ENCODE measurements around the gene GIMAP1.

The GIMAP1 gene

DNA sequence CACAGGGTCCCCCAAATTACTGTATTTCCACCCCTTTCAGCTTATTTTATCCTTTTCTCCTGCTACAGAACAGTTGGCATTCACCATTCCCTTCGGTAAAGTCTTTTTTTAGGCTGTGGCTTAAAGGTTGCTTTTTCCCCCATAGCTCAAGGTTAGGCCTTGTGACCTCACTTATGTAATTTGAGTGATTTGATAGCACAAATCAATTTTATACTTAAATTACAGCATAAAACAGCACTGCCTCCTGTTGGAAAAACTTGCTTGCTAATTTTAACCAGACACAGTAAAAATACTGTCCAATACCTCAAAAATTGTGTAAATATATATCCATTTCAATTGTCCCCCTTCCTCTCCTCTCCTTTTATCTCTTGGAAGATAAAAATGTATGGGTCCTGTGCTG, 7.1 kb downstream of the GIMAP1 start:
- DNase-seq, result no peak

DNA sequence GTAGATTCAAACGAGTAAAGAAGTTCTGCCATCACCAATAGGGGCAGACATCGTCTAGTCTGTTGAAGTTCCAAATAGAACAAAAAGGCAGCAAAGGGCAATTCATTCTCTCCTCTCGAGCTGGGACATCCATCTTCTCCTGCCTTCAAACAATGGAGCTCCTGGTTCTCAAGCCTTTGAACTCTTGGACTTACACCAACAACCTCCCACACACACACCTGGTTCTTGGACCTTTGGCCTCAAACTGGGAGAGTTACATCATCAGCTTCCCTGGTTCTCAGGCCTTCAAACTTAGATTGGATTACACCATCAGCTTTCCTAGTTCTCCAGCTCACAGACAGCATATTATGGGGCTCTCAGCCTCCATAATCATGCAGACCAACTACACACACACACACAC, 11.0 kb downstream of the GIMAP1 start:
- DNase-seq, result no peak

DNA sequence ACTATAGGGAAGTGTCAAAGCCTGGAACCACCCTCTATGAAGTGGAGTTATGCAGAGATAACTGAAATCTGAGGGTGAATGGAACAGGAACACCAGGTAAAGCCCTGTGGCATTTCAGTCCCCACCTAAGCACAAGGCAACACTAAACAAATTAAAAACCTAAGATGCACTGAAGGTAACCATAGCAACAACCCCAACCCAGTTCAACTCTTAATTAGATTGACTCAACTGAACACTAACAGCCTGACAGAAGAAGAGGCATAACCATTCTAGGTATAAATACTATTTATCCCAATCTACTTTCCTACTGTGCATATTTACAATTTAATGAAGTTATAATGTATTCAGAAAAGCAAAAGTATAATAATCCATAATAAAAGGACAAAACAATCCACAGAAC, 11.6 kb downstream of the GIMAP1 start:
- no peak for DNase-seq

DNA sequence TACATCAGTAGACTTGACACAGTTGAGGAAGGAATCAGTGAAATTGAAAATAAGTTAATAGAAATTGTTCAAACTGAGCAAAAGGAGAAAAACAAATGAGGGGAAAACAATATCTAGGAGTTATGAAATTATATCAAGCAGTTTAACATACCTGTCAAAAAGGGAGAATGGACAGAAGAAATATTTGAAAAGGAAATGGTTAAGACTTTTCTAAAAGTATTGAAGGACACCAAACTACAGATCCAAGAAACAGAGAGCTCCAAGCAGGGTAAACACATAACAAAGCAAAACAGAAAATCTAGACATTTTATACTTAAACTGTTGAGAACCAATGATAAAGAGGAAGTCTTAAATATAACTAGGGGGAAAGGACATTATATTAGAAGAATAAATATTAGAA, 12.2 kb downstream of the GIMAP1 start:
- no peak for DNase-seq

DNA sequence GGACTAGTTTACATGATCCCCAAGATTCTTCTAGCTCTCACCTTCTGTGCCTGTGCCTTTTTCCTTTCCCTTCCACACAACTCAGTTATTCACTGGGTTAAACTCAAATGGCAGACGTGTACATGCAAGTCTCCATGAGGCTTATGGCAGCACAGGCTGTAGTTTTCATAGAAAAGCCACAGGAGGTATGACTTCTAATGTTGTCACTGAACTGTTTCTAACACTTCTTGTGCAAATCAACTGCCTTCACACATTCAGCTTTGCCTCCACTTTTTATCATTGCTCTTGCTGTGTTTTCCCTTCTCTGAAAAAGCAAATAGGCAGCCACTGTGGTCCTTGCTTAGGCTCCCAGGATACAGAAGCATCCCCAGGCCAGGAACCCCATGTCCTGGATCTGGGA, 15.5 kb downstream of the GIMAP1 start:
- no peak for DNase-seq

DNA sequence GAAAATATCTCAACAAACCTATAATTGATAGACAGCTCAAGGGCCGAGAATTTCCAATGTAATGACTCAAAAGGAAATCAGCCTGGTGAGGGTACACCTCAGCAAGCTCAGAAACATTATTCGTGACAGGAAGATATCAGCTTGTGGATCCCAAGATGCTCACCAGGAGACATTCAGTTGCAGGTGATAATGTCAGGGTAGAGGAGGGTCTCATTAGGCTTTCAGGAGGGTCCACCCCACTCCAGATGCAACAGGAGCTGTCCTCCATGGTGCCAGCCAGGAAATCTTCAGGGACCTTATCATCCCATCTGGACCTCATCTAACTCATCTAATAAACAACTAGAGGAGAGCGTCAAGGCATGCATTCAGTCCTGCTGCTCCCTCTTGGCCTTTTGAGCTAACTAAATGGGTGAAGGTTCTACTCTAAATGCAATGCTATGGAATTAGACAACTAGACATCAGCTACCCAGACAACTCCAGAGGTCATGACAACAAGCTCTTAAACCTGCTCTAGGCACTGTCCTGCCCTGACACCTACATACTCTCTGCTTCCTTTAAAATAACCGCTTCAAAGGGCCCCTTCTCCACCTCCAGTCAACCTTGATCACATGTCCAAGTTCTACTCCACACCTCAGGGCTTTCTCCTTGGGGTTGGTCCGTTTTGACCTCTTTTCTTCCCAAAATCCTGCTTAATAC, 16.5 kb downstream of the GIMAP1 start:
- no peak for DNase-seq

DNA sequence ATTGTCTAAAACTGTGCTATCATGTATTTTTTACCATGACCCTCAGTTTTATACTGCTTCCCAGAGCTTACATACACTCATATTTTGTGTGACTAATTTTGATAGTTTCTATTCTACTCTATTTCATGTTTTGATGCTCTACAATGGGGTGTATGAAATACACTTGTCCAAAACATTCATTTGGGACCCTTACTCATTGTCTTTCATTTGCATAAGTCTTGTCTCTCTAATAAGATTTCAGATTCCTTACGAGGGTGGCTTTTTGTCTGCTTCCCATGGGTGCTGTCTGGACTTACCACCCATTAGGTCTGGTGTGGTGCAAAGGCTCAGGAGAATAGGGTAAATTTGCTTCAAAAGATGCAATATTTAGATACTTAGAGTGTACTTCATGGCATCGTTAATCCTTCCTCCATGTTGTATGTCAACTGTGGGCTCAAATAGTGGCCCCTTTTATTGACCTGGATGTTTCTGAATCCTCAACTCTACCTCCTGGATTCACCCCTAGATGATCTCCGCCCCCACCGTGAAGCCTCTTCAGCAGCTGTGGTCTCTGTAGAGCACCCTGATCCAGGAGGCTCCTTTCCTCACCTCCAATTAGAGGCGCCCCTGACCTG, 17.2 kb downstream of the GIMAP1 start:
- no peak for DNase-seq

DNA sequence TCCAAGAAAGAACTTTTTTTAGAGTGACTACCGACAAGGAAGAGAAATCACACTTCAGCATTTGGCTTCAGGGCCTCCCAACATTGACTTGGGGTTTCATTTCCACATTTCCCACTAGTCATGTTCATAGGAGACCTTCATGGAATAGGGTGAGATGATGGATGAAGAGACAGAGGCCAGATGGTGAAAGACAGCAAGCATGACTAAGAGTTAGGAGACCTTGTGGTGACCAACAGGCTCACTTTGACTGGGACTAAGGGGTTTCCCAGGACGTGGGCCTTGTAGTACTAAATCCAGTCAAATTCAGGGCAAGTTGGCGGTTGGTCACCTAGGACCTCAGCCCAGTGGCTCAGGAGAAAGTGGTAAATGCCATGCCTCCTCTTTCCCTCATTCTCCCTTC, 17.8 kb downstream of the GIMAP1 start:
- DNase-seq, result no peak

DNA sequence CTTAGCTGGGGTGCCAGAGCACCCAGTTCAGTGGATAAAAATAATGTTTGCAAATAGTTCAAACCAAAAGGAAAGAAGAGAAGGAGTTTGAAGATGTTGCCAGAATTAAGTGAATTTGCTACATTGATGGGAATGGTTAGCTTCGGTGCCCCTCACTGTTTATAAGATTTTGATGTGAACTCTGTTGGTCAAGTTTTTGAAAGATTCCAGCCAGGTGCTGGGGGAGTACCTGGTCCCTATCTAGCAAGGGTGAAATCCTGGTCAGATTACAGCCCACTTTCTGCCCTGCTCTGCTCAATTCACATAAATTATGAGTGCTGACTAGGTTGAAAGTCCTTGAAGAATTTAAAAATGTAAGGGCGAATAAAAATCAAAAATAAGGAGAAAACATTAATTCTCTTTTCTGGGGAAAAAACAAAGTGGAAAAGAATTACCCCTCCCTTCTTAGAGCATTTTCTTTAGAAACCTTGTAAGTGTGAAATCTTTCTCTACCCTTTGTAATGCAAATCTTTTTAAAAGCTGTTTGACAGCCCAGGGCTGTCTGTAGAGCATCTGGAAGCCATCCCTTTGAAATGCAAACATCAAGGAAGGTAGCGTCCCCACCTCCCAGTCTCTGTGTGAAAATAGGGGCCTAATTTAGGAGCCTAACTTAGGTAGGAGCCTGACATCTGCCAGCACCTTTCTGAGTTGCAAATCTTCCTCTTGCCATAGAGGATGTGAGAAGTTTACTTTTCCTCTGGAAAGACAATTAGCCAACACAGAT, 19.4 kb downstream of the GIMAP1 start:
- DNase-seq, result no peak

DNA sequence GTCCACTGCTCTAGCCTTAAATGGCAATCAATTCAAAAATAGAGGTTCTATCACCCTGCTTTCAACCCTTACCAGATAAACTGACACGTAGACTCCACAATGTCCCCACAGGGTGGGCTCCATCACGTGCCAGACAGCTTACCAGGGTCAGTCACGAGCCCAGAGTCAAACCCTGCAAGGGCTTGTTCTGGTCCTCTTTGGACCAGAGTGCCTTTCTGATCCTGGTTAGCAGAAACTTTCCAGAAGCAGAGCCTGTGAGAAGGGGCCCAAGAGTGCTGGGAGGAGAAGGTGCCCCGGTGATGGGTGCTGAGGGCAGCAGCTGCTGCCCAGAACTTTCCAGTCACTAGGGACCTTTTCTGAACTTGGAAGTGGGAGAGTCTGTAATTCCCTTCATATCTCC, 20.5 kb downstream of the GIMAP1 start:
- no peak for DNase-seq

DNA sequence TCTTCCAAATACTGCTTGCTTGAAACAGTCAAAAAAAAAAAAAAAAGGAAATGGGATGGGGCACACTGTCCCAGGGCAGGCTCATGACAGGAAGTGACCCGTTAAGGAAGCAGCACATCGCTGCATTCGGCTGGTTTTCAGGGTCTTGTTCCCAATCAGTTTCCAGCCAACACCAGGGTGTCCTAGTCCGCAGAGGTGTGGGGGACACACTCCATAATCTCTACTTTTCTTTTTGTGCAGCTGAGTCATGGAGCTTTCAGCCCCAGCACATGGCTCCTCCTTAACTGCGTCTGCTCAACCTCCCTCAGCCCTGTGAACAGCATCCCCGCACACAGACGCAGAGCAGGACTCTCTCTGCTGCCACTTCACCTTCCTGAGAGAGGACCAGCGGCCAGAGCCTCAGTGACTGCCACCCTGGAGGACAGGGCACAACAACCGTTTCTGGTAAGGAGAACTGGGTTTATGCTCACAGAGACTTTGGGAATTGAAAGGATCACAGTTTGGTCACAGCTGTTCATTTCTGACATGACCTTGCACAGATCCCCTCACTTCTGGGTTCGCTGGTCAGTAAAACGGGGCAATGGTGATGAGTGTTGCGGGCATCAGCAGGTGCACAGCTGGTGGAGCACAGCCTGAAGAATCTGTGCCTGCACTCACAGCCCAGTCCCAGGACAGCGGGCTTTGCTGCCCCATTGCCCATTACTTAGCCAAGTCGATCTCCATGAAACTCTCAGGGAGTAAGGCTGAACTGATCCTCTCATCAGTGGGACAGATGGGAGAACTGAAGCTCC, 21.0 kb downstream of the GIMAP1 start, which contains the start of gene GIMAP5:
TSS of gene GIMAP5 (plus strand) at position 154 of the 791 bp plus-strand sequence. CDS start 3,467 bp downstream, outside the sequence.
- DNase-seq, result no peak

DNA sequence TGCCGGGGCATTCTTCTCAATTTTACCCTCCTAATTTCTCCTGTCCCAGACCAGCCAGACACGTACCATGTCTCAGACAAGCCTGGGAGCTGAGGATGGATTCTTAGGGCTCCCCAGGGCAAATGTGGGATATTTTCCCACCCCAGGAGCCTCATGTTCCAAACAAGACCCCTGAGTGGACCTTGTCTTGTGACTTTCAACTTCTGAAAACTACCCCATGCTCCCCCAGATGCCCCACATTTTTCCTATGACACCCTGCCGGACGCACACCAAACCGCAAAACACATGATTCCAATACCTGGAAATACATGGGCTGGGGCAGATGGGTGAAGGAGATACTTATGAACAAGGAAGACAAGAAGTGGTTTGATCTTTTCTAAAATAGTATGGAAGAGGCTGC, 21.7 kb downstream of the GIMAP1 start:
- DNase-seq, result no peak

DNA sequence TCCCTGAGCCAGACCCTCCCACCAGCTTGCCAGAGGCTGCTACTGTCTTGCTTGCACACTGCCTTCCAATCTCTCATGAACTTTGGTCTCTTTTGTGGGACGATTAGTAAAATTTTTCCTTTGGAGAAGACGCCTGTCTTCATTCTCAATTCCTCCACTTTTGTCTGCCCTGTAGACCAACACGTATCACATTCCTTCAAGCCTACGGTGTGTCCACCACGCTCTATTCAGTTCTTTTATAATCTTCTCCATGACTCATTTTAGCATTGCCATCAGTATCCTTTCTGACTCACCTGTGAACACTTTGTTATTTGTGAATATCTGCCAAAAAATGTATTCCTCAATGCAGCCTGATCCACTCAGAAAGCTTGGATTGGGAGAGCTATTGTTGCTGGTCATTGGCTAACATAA, 22.2 kb downstream of the GIMAP1 start:
- DNase-seq, result no peak

DNA sequence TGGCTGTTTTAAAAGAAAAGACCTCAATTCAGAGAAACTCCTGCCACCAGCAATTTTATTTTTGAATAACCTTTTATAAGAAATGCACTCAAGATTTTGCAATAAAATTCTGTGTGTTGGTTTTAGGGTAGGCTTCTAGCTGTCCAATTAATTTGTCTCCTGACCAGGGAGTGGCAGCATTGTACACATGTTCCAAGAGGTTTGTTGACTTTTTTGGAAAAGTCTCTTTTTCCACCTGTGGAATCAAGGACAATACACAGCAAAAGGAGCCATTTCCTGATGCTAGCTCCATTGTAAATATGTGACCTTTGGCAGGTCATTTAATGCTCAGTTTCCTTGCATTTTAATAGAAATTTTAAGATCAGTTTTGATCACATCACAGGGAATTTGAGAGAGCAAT, 22.6 kb downstream of the GIMAP1 start:
- DNase-seq, result no peak

DNA sequence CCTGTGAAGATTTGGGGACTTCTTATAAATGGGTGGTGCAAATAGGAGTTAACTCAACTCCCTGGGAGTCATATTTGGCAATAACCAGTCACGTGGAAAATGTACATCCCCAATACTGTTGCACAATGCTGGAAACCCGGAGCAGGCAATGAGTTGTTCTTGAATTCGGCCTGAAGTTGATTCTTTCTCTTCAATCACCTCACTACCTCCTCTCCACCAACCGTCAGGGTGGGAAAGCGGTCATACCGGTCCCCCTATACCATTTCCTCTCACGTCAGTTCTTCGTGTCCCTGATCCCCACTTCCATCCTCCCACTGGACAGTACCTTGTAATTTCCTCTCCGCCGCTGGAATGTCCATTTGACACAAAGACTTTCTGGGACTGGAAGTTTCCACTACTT, 23.6 kb downstream of the GIMAP1 start:
- no peak for DNase-seq

DNA sequence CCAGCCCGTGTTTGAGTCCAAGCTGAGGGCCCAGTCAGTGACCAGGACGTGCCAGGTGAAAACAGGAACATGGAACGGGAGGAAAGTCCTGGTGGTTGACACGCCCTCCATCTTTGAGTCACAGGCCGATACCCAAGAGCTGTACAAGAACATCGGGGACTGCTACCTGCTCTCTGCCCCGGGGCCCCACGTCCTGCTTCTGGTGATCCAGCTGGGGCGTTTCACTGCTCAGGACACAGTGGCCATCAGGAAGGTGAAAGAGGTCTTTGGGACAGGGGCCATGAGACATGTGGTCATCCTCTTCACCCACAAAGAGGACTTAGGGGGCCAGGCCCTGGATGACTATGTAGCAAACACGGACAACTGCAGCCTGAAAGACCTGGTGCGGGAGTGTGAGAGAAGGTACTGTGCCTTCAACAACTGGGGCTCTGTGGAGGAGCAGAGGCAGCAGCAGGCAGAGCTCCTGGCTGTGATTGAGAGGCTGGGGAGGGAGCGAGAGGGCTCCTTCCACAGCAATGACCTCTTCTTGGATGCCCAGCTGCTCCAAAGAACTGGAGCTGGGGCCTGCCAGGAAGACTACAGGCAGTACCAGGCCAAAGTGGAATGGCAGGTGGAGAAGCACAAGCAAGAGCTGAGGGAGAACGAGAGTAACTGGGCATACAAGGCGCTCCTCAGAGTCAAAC, 26.0 kb downstream of the GIMAP1 start:
- no peak for DNase-seq

DNA sequence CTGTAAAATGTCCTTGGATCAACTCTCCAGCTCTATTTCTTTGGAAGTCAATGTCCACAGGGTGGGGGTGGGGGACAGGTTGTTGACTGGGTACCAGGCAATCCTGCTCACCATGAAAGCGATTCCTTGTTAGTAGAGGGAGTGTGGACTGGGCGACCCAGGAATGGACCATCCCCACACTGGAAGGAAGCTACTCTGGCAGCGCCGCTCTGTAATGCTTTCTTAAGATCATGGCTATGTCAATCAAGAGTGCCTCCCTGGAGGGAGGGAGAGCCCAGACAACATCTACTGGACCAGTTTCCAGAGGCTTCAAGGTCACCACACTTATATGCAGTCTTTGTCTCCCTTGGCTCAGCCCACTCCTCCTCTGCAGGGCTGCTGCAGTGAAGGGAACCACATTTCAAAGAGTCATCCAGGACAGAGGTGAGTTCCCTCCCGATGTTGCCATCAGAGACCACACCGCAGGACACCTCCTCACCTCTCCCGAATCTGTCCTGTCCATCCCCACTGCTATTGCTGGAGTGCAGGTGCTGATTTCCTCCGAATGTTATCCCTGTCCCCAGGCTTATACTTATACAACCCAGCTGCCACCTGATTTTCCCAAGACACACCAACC, 27.7 kb downstream of the GIMAP1 start:
- DNase-seq, result no peak

DNA sequence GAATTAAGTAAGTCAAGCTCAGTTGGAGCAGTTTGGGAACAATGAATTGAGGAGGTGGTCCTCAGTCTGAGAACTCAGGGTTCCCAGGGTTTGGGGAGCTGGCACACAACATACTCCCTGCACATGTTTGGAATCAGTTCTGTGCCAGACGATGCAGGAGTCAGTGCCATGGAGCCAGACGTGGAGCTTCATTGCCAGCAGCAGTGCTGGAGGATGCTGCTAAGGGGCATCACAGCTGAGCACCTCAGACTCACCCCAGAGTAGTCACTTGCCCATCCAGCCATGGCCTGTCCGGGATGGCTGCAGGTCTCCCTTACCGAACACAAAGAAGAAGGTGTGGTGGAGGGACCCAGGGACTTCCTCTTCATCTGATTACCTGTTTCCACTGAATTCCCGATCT, 28.7 kb downstream of the GIMAP1 start:
- DNase-seq, result no peak

DNA sequence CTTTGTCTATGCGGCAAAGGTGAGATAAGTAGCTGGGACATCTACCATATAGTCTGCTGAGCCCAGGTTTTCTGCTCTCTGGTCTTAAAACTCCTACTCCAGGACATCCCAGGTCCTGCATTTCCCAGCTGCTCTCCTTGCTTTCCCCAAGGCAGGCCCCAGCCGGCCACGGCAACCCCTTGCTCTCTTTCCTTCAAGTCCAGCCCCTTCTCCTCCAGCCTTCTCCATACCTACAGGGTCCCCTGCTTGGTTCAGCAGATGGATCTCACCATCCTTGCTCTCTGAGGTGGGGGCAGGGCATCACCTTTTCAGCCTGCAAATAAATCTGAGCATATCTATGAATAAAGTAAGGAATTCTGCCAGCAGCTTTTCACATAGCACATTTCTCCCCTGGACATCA, 29.5 kb downstream of the GIMAP1 start:
- DNase-seq, result no peak

DNA sequence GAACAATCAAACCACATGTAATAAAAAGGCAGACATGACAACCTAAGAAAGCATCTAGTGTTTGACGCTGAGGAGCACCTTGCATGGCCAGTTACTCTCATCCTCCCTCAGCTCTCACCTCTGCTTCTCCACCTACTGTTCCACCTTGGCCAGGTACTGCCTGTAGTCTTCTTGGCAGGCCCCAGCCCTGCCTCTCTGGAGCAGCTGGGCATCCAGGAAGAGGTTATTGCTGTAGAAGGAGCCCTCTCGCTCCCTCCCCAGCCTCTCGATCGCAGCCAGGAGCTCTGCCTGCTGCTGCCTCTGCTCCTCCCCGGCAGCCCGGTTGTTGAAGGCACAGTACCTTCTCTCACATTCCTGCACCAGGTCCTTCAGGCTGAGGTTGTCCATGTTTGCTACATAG, 30.5 kb downstream of the GIMAP1 start:
- DNase-seq, result no peak

DNA sequence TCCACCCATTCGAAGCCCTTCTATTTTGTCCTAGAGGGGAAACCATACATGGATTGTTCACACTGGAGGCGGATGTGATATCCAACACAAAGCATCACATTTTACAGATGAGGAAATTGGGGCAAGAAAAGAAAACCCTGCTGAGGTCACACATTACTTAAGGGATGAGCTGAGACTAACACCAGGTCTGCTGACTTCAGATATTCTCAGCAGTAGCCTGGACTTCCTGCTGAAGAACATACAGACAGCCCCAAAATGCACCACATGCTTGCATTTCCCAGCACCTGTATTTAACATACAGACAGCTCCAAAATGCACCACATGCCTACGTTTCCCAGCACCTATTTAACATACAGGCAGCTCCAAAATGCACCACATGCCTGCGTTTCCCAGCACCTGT, 32.0 kb downstream of the GIMAP1 start:
- DNase-seq, result no peak

DNA sequence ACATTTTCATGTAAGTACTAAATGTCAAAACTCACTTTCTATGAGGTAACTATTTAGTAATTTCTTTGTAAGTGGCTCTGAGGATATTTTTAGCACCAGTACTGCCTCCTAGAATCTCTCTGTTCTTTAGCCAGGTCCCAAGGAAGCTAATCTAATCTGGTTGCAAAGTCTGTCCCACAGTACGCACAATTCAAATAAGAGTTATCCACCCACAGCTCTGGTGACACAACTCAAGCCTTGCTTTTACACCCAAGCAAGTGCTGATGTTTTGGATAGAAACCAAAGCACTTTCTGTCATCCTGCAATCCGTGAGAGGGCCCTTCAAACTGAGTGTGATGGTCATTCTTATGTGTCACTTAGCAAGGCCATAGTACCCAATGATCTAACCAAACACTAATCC, 35.3 kb downstream of the GIMAP1 start:
- DNase-seq, result no peak
